Skeletal muscle cell (primary cell): ENCODE results near the gene HOXB9.
A peak's percentile ranks its signal among the peaks of the same experiment; 100 is the strongest.

Experiments
- DNase-seq: peaks from one replicate; pipeline ENCODE4 v3.0.0-alpha.2; 2010; ENCODE audit warnings: low read depth
- H3K4me3 ChIP-seq: 2 replicates; pipeline ENCODE4 v1.5.1; 2011; ENCODE audit warnings: low read depth, mild to moderate bottlenecking, control low read depth, low read length, moderate library complexity

The HOXB9 gene

DNA sequence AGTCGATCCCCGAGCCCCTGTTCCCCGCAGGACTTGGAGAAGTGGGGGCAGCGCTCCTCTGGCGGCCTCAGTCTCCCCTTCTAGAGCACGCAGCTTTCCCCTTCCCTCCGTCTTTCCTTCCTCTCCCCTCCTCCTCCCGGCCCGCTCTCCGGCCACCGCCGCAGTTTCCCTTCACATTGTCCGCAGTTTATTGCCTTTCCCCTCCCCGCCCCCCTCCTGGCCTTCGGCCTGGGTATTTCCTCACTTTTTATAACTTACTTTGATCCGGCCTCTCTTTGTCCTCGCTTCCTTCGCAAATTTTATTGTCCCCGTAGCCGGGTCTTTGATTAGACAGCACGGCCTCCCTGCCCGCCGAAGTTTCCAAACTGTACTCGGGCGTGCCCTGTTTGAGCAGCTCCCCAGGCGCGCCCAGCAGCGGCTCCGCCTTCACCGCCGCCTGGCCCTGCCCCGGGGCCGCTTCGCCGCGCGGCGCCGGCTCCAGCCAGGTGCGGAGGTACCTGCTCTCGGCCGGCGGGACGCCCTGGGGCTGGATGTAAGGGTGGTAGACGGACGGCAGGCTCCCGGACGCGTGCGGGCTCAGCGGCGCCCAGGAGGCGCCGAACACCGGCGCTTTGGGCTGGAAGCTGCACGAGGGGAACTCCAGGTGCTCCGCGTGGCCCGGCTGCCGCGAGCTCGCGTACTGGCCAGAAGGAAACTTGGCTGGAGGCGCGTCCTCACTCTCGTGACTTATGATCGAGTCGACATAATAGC, 488 bp downstream of the HOXB9 start:
- peak overlapping the region; percentile 42 for H3K4me3 ChIP-seq
- DNase-seq: no peak

DNA sequence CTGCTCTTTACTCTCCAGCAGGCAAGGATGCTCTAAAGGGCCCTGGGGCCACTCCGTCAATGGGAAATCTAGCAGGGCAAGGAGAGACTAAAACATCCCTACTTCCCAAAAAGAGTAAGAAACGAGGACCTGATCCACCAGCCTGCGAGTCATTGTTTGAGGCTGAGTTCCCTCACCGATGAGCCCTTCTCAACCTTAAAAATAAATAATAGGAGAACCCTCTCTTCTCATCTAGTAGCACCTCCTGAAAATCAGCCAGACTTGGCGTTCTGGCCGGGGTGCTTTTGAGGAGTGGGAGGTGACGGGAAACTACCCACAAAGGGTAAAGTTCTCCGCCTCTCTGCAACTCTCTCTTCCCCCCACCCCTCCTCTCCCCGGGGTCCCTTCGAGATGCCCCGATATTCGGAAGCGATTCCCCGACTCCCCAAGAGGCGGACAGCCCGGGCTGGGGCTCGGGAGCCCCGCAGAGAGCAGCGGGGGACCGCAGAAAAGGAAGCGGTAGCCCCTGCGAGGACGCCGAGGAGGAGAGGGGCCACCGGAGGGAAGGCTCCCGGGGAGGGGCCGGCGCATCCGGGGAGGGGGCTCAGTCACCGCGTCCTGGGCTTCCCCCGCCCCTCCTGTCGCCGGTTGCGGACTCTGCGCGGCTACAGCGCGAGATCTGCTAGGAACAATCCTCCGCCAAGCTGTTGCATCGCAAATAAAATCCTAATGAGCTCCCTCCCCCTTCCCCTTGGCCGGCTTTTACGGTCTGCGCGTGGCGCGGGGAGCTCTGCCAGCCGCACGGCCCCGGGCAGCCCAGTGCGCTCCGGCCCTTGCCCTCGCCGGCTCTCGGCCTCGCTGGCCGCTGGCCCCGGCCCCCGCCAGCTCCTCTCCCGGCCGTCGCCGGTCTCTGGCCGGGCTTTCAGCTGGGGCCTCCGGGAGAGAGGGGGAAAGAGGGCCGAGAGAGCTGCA, 1.3 kb downstream of the HOXB9 start:
- peak overlapping the region; percentile 42 for H3K4me3 ChIP-seq
- no peak for DNase-seq

- DNase-seq: no peak
Measured at GRCh38 chr17:48624118-48624517, 2.0 kb downstream of the HOXB9 start.

DNA sequence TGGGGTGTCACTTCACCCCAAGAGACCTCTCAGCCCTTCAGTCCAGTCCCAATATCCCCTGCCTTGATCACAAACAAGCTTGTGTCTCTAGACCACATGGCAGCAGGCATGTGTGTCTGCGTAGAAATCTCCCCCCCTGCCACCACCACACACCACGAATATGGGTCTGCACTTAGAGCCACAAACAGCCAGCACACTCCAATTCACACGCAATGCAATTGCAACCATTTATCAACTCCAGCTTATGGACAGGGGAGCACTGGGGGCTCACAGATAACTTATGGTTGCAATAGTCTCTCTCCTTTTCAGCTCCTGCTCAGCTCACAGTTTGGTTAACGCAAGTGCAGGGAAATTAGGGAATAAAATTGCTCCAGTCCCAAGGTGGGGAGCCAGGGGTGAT, 2.6 kb downstream of the HOXB9 start:
- H3K4me3 ChIP-seq: no peak overlapping the region
- DNase-seq: no peak

More at GRCh38 chr17:48624118-48624517, 2.0 kb downstream of the HOXB9 start:
- H3K4me3 ChIP-seq: no peak overlapping the region

GRCh38 chr17:48622857-48623256, 3.3 kb downstream of the HOXB9 start:
- H3K4me3 ChIP-seq: no peak overlapping the region
- DNase-seq: no peak

DNA sequence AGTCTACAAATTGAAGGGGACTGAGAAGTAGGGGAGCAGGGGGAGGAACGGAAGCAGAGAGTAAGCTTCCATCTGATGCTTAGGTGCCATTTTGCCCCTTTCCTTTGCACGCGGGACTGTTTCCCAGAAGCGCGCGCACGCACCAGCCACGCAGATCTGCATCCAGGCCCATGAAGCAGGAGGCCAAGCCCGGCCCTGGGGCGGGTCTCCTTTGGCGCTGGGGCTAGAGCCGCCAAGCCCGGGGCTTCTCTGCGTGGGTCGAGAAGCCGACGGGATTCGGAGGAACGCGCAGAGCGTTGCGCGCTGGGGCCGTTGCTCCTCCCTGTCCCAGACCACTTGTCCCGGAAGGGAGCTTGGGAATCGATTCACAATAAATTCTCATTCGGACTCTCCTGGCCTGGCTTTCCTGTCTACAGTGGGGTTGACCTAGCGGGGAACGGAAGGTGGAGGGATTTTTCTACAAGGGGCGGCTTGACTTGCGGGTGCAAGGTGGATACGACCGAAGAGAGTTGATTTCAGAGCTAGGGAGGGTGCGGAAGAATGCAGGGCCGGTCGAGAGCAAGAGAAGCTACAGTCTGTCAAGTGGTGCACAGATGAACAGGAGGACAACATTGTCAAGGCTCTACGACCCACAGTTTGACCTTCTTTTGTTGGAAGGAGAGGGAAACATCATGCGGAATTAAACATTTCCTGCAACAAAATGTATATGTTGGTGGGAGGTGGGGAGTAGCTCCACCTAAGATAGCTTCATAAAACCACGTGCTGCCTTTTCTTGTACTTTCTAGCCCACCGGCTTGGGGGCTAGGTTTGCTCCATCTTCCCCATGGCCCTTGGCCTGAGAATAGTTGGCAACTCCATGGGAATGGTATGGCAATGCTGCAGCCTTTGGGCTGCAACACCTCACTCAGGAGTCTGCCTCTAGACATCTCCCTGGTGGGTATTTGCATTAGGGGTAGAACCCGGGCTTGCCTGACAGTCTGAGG, 4.5 kb downstream of the HOXB9 start:
- no peak for DNase-seq
- H3K4me3 ChIP-seq: no peak overlapping the region

- no peak for DNase-seq
- no peak overlapping the region for H3K4me3 ChIP-seq
Measured at GRCh38 chr17:48620461-48621139, 5.6 kb downstream of the HOXB9 start.

DNA sequence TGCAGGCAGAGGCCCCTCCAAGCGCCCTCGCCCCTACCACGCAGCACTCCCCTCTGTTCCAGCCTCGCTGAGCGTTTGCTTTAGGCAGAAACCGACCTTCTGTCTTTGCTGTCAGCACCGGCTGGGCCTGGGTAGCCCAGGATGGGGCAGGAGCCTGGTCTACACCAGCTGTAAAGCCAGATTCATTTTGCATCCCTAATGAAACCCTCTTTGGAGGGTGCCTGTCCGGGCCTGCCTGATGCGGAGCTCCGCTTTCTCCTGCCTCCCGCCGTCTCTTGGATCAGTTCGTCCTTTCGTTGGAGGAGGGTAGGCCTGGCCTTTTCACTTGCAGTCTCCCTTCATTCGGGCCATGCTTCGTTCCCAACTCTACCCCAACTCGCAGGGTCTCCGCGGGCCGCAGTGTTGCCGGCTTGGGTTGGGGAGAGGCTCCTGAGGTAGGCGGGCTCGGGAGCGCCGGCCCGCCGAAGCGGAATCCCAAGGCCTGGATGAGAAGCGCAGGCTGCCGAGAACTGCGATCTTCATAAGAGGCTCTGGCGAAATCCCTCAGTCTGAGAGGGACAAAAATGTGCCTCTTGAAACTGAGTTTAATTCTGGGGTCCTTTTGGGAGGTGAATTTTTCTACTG, 6.2 kb downstream of the HOXB9 start:
- DNase-seq: no peak
- no peak overlapping the region for H3K4me3 ChIP-seq

DNA sequence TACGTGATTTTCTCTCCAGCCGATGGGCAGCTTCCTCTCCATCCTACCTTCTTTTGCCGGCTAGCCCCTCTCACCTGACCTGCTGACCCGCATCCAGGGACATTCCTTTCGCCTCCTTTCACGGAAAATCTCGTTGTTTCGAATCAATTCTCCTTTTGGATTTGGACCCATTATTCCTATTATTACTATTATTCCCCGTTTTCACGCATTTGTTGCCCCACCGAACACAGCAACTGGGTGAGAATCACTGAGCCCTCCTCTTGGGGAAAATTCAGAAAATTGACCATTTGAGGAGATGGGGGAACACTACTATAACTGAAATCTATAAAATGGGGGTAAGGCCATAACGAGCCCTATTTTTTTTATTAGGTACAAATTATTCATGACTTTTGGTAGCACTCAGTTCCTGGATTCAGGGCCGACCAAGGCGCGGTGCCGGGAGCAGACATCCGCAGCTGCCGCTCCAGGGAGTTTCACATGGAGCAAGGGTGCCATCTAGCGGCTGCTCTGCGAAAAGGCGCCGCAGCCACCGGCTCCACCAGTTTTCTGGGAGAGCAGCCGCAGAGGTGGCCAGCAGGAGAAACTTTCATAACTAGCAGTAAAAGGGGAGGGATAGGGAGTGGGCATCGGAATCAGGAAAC, 7.8 kb downstream of the HOXB9 start:
- H3K4me3 ChIP-seq: peak overlapping the region; percentile 25
- no peak for DNase-seq

DNA sequence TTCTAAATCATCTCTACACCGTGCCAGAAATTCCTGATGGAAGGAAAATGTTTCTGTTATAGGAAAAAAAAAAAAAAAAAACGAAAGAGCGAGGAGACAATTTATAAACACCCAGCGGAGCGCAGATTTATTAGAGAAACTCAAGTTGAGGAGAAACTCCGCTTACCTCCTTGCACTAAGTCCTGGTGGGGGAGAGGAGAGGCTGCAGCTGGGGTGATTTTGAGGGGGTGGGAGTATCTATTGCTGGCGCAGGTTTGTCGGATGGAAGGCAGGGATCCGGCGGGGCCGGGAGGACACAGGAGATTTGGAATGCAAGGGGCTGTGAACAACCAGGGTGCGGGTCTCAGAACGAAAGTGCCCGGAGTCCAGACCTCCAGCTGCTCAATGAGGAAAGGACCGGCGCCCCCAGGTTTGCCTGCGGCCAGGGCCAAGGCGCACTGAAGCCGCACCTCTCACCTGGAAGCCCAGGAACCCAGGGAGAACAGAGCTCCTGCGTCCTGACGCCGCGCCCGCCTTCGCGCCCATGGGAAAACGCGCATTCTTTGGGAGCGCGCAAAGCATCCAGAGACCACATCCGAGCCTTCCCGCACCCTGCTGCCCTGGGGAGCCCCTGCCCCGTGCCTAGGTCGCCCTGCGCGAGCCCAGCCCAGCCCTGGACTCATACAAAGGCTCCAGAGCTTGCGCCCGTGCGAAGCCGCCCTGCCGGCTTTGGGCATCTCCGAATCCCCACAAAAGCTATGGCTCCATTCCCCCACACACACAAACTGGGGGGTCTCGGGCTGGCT, 8.5 kb downstream of the HOXB9 start:
- no peak for DNase-seq
- H3K4me3 ChIP-seq: peak overlapping the region; percentile 20

DNA sequence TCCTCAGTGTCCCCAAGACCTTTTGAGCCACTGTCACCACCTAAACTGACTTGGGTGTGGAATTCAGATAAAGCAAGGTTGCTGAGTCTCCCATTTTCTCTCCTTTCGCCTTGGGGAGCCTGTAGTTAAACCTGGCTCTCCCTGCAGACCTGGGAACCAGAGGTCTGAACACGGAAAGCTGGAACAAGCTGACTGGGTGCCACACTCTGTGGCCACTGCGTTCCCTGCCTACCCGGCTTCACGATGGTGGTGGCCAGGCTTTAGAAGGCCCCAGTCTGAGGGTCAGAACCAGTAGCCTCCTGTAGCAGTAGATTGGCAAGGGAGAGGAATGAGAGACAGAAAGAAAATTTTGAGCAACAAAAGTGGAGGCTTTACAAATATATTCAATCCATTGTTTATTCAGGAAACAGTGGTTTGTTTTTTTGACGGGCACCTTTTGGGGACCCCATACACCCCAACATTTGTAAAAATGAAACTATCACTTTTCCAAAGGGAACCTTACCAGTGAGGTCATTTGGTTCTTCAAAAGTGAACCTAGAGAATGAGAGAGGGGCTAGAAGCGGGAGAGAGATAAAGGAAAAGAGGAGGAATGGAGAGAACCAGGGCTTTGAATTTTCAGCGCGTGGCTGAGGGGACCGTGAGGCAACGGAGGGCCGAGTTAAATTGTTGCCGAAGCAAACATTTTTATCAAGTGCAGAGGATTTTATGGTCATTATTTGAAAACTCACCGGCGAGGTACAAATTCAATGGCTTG, 9.3 kb downstream of the HOXB9 start:
- H3K4me3 ChIP-seq: no peak overlapping the region
- DNase-seq: no peak

GRCh38 chr17:48615963-48616716, 10.0 kb downstream of the HOXB9 start:
- no peak for DNase-seq
- no peak overlapping the region for H3K4me3 ChIP-seq

GRCh38 chr17:48615047-48615962, 10.9 kb downstream of the HOXB9 start, which contains the start of gene HOXB8:
Gene HOXB8, minus strand, starts transcription at chr17:48615292. Its CDS starts 588 bp downstream, at chr17:48614704.
- peak within 1 kb of the TSS; percentile 53 for H3K4me3 ChIP-seq
- DNase-seq: no peak

DNA sequence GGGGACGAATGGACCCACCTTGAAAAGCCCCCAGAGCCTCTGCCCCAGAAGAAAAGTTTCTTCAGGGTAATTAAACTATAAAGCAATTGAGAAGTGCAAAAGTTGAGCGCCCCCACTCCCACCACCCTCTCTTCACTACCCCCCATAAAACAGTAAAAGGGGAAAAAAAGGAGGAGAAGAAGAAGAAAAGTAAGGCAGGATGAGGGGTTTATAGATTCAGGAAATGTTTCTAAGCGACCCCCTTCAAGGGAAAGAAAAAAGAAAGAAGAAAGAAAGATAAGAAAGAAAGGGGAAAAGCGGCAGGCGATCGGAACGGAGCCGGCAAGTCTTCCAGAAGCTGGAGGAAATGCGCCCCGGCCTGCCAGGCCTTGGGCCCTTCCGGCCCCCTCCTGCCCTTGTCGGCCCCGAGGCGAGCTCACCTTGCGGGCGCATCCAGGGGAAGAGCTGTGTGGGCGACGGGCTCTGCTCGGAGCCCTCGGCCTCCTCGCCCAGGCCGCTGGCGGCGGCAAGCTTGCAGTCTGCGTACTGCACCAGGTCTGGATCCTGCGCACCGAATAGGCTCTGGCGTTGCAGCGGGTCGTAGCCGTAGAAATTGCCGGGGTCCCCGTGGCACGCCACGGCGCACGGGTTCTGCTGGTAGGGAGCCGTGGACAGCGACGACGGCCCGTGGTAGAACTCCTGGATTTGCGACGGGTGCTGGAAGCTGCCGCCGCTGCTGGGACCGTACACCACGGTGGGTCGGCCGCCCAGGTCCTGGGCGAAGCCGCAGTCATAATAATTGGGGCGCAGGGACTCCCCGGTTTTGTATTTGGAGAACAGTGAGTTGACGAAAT, 12.1 kb downstream of the HOXB9 start:
- no peak for DNase-seq
- H3K4me3 ChIP-seq: peak overlapping the region; percentile 53
